ENCODE measurements around the gene TRPM3.

Gene TRPM3

DNA sequence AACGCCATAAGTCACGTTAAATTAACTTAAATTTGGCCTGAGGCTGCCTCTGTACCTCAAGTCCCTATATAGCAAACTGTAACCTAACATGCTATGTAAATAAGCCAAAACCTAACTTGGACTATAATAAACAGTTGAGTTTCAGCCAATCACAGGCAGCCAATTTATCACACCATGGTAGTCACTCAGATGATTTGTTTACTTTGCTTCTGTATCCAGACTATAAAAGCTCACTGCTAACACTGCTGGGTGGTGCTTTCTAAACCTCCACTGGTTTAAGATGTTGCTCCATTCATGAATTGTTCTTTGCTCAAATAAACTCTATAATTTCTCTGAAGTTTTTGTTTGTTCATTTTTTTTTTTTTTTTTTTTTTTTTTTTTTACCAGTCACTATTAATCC is 62.8 kb downstream of the TRPM3 start:
- no peaks in the 10 kb centered on the region for H3K9me3 ChIP-seq (ENCODE audit: insufficient read depth, low read length)
- H3K79me2 ChIP-seq (ENCODE audit: low read length) = no peaks in the 10 kb centered on the region
- H3K4me1 ChIP-seq (ENCODE audit: low read length) = no peaks in the 10 kb centered on the region
- H3K27me3 ChIP-seq (ENCODE audit: low read depth, low read length) = no peaks in the 10 kb centered on the region
- H3K4me3 ChIP-seq (ENCODE audit: low read length) = no peak overlapping the region
- H3K27ac ChIP-seq (ENCODE audit: low read length) = no peak overlapping the region
- no peak overlapping the region for H3K4me2 ChIP-seq (ENCODE audit: low read length)
- H2AFZ ChIP-seq (ENCODE audit: low read depth, low read length) = no peak overlapping the region
- no peak for TF ChIP-seq EZH2phosphoT487 (IDR thresholded peaks at IDR 0.05; ENCODE audit: low read depth)
- TF ChIP-seq, protein P1, sequence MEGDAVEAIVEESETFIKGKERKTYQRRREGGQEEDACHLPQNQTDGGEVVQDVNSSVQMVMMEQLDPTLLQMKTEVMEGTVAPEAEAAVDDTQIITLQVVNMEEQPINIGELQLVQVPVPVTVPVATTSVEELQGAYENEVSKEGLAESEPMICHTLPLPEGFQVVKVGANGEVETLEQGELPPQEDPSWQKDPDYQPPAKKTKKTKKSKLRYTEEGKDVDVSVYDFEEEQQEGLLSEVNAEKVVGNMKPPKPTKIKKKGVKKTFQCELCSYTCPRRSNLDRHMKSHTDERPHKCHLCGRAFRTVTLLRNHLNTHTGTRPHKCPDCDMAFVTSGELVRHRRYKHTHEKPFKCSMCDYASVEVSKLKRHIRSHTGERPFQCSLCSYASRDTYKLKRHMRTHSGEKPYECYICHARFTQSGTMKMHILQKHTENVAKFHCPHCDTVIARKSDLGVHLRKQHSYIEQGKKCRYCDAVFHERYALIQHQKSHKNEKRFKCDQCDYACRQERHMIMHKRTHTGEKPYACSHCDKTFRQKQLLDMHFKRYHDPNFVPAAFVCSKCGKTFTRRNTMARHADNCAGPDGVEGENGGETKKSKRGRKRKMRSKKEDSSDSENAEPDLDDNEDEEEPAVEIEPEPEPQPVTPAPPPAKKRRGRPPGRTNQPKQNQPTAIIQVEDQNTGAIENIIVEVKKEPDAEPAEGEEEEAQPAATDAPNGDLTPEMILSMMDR (IDR thresholded peaks at IDR 0.05; ENCODE audit: low read depth, low read length) = no peak
- H4K20me1 ChIP-seq (ENCODE audit: insufficient read depth, low read length) = no peaks in the 10 kb centered on the region
- no peak overlapping the region for H3K9ac ChIP-seq (ENCODE audit: low read length)
- no peaks in the 10 kb centered on the region for H3K36me3 ChIP-seq (replicated peaks; ENCODE audit: low read depth, low read length)

DNA sequence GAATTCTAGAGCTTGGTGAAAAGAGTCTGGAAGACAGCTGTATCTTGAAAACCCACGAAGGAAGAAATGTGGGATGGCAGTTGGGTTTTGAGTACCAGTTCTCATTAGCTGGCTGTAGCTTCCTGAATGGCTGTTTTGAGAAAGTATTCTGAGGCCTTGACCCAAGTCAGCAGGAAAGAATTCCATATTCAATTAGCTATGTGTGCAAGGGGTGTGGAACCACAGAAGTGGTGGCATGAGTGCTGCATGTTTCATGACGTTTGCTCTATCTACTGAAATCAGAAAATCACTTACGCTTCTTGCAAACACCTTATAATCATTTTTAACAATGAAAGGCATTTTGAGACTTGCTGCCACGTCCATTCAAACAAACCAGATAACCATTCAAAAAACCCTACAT is 69.1 kb downstream of the TRPM3 start:
- H3K4me1 ChIP-seq (ENCODE audit: low read length) = no peaks in the 10 kb centered on the region
- no peaks in the 10 kb centered on the region for H3K27me3 ChIP-seq (ENCODE audit: low read depth, low read length)

DNA sequence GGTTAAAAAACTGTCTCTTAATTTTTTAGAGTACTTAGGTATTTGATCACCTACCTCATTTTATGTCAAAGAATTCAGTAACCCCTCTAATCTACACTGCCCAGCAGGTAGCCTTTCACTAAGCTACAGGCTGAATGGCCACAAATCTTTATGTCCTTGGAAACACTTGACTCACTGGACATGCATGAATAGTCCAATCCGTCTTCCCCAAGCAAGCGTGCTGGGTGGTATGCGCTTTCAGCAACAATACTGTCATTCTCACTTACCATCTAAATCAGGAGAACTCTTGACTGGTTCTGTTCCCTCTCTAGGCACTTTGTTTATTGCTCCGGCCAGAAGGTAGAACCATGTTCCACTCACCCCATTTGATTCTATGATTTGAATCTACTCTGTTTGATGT is 73.1 kb downstream of the TRPM3 start:
- Histone ChIP-seq H2AFZ (ENCODE audit: low read depth, low read length) (no peak overlapping the region), H4K20me1 (ENCODE audit: insufficient read depth, low read length) (no peaks in the 10 kb centered on the region), H3K4me3 (ENCODE audit: low read length) (no peak overlapping the region), H3K4me1 (ENCODE audit: low read length) (no peaks in the 10 kb centered on the region), H3K9ac (ENCODE audit: low read length) (no peak overlapping the region), H3K36me3 (replicated peaks; ENCODE audit: low read depth, low read length) (no peaks in the 10 kb centered on the region), H3K79me2 (ENCODE audit: low read length) (no peaks in the 10 kb centered on the region), H3K4me2 (ENCODE audit: low read length) (no peak overlapping the region), H3K27ac (ENCODE audit: low read length) (no peak overlapping the region), H3K27me3 (ENCODE audit: low read depth, low read length) (no peaks in the 10 kb centered on the region), H3K9me3 (ENCODE audit: insufficient read depth, low read length) (no peaks in the 10 kb centered on the region)
- TF ChIP-seq EZH2phosphoT487 (IDR thresholded peaks at IDR 0.05; ENCODE audit: low read depth) = no peak
- TF ChIP-seq, protein P1 (IDR thresholded peaks at IDR 0.05; ENCODE audit: low read depth, low read length) = no peak

More for the DNA sequence above, 69.1 kb downstream of the TRPM3 start:
- Histone ChIP-seq H2AFZ (ENCODE audit: low read depth, low read length) (no peak overlapping the region), H3K4me2 (ENCODE audit: low read length) (no peak overlapping the region), H3K36me3 (replicated peaks; ENCODE audit: low read depth, low read length) (no peaks in the 10 kb centered on the region), H3K9ac (ENCODE audit: low read length) (no peak overlapping the region), H3K27ac (ENCODE audit: low read length) (no peak overlapping the region), H3K4me3 (ENCODE audit: low read length) (no peak overlapping the region), H3K9me3 (ENCODE audit: insufficient read depth, low read length) (no peaks in the 10 kb centered on the region), H4K20me1 (ENCODE audit: insufficient read depth, low read length) (no peaks in the 10 kb centered on the region), H3K79me2 (ENCODE audit: low read length) (no peaks in the 10 kb centered on the region)
- TF ChIP-seq, protein P1 (IDR thresholded peaks at IDR 0.05; ENCODE audit: low read depth, low read length) = no peak
- no peak for TF ChIP-seq EZH2phosphoT487 (IDR thresholded peaks at IDR 0.05; ENCODE audit: low read depth)

DNA sequence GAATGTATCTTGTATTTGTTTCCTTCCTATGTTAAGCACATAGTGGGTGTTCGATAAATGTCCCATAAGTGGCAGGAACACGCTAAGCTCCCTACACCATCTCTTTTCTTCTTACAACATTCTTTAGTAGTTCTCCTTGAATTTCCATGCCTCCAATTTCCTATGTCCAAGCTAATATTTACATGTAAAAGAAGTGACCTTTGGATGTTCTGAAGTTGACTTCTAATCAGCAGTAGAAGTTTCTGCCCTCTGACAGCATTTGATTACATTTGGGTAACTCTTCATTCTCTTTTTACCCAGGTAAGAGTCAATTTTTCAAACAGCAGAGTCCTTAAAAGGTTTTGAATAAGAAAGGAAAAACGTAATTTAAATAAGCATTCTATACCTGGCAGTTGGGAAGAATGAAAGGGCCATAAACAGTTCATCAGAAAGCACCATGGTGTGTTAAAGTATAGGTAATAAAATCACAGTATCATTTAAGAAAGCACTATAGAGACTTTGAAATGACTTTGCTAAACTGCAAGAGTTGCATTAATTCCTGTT is 78.9 kb downstream of the TRPM3 start:
- H3K79me2 ChIP-seq (ENCODE audit: low read length) = no peaks in the 10 kb centered on the region
- H3K4me2 ChIP-seq (ENCODE audit: low read length) = no peak overlapping the region
- H3K27ac ChIP-seq (ENCODE audit: low read length) = no peak overlapping the region
- H4K20me1 ChIP-seq (ENCODE audit: insufficient read depth, low read length) = no peaks in the 10 kb centered on the region
- H3K27me3 ChIP-seq (ENCODE audit: low read depth, low read length) = no peaks in the 10 kb centered on the region
- H3K9me3 ChIP-seq (ENCODE audit: insufficient read depth, low read length) = no peaks in the 10 kb centered on the region
- TF ChIP-seq, protein P1 (IDR thresholded peaks at IDR 0.05; ENCODE audit: low read depth, low read length) = no peak
- no peak for TF ChIP-seq EZH2phosphoT487 (IDR thresholded peaks at IDR 0.05; ENCODE audit: low read depth)
- H3K36me3 ChIP-seq (replicated peaks; ENCODE audit: low read depth, low read length) = no peaks in the 10 kb centered on the region
- H3K4me3 ChIP-seq (ENCODE audit: low read length) = no peak overlapping the region
- no peak overlapping the region for H2AFZ ChIP-seq (ENCODE audit: low read depth, low read length)
- H3K9ac ChIP-seq (ENCODE audit: low read length) = no peak overlapping the region
- no peaks in the 10 kb centered on the region for H3K4me1 ChIP-seq (ENCODE audit: low read length)

Measured in OCI-LY3 (cell line).